ENCODE data around the gene CTSW. TPM values are rescaled to one million over a fixed set of nuclear protein-coding genes. Genes with fewer than 3 reads are reported as not detected.

Gene CTSW
- total RNA-seq, 1 experiment from 2014 or later: not detected

DNA sequence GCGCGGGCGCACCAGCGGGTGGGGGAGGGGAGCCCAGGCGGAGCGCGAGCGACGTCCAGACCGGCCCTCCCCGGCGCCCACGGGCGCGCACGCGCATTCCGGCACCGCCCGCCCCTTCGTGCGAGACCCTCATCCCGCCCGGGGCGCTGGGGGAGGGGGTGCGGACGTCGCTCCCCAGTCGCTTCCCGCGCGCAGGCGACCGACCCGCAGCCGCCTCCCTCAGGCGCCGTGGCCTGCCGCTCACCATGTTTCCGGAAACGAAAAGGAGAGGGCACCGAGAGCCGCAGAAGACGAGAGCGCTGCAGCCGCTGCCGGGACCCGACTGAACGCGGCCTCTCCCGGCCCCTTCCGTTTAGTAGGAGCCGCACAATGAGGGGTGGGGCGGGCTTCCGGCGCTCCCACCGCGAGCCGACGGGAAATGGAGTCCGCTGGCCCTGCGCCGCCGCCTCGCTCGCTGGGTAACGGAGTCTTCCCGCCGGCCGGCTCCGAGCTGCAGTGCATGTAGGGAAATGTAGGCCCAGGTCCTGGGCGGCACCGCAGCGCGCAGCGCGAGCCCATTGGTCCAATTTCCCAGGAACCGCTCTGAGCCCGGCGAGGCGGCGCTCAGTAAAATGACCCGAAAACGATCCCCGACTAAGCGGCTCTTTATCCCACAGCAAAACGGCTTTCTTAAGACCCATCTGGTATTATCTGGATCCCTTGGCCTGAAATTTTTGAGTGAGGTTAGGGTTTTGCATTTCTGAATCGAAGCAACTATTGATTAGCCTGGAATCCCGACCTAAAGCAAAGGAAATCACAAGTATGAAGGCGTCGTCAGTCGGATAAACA lies 21.6 kb upstream of the CTSW start, which contains the start of gene CFL1:
CFL1 (minus strand) TSS at position 328 of the 828 bp plus-strand sequence; CDS start at position 247, 81 bp downstream.
- H3K4me1 ChIP-seq: peaks cover 15% of the 10 kb centered on the region
- no peaks in the 10 kb centered on the region for H3K9me3 ChIP-seq
- H3K36me3 Mint-ChIP-seq (ENCODE audit: insufficient read depth, unreplicated experiment): peaks cover 86% of the 10 kb centered on the region

DNA sequence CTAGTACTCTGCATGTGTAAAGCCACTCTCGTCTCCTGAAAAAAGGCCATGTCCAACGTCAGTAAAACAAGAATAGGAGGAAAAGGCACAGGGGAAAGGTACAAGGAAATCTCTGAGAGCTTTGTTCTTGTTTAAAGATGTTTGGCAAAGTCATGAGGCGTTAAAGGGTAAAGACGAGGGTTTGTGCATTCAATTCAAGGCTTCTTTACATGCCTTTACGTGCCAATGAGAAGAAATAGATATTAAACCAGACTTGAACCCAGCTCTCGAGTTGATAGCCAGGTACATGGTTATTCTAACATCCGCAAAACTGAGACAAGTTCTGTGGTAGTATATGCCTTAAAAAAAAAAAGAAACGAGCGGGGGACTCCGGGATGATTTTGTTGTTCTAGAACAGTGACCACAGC lies 21.0 kb upstream of the CTSW start:
- intact Hi-C loops (cut with micrococcal nuclease; ENCODE audit: unreplicated experiment): loop anchor here (1.0 to 5.0 kb wide), 3 partner anchors 40 to 206 kb away; partner anchors contain the start of gene KAT5
- peaks cover 15% of the 10 kb centered on the region for H3K4me1 ChIP-seq

More for the DNA sequence above, 21.6 kb upstream of the CTSW start, which contains the start of gene CFL1:
- Histone ChIP-seq H3K36me3 (ENCODE audit: control insufficient read depth, insufficient read depth, low read length) (peaks cover 9% of the 10 kb centered on the region; the same call in 1 of the 2 replicates), H3K27me3 (replicated peaks; ENCODE audit: control insufficient read depth, insufficient read depth, low read length) (no peaks in the 10 kb centered on the region), H3K4me3 (ENCODE audit: low read depth, low read length) (peak within 1 kb of the TSS; percentile 95)
- TF ChIP-seq, protein P1, sequence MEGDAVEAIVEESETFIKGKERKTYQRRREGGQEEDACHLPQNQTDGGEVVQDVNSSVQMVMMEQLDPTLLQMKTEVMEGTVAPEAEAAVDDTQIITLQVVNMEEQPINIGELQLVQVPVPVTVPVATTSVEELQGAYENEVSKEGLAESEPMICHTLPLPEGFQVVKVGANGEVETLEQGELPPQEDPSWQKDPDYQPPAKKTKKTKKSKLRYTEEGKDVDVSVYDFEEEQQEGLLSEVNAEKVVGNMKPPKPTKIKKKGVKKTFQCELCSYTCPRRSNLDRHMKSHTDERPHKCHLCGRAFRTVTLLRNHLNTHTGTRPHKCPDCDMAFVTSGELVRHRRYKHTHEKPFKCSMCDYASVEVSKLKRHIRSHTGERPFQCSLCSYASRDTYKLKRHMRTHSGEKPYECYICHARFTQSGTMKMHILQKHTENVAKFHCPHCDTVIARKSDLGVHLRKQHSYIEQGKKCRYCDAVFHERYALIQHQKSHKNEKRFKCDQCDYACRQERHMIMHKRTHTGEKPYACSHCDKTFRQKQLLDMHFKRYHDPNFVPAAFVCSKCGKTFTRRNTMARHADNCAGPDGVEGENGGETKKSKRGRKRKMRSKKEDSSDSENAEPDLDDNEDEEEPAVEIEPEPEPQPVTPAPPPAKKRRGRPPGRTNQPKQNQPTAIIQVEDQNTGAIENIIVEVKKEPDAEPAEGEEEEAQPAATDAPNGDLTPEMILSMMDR (IDR thresholded peaks at IDR 0.05; ENCODE audit: insufficient read depth in 1 of 2, low read depth in 1 of 2, low read length in 1 of 2, severe bottlenecking in 1 of 2, unreplicated experiment in 1 of 2): no peak
- Mint-ChIP-seq H3K27ac (ENCODE audit: unreplicated experiment) (peak within 1 kb of the TSS; percentile 95), H3K27me3 (ENCODE audit: insufficient read depth, unreplicated experiment) (no peaks in the 10 kb centered on the region), H3K4me3 (ENCODE audit: unreplicated experiment) (peak within 1 kb of the TSS; percentile 97), H3K4me1 (ENCODE audit: low read depth, unreplicated experiment) (peaks cover 40% of the 10 kb centered on the region), H3K9me3 (ENCODE audit: unreplicated experiment) (no peaks in the 10 kb centered on the region)
- ChIA-PET CTCF (interaction anchor here (0.8 to 7.7 kb wide), 5 partner anchors 30 to 146 kb away, joined by 3 to 241 read pairs (median 7); partner anchors contain the start of genes AP5B1, CCDC85B, FIBP and KAT5), POLR2A (interaction anchor here (0.6 to 3.0 kb wide), 15 partner anchors 8 to 271 kb away, joined by 3 to 43 read pairs (median 4); partner anchors contain the start of genes CCDC85B, FIBP, KAT5 and RNASEH2C)
- intact Hi-C loops (cut with micrococcal nuclease; ENCODE audit: unreplicated experiment): loop anchor here (1.0 to 5.0 kb wide), 3 partner anchors 39 to 206 kb away; partner anchors contain the start of gene KAT5
- no TSS peak for BruUV-seq (replicated peaks)
- peak; percentile 98 to 99 for DNase-seq

More for the DNA sequence above, 21.0 kb upstream of the CTSW start:
- BruUV-seq (replicated peaks): no TSS peak
- Histone ChIP-seq H3K27me3 (replicated peaks; ENCODE audit: control insufficient read depth, insufficient read depth, low read length) (no peaks in the 10 kb centered on the region), H3K36me3 (ENCODE audit: control insufficient read depth, insufficient read depth, low read length) (peaks cover 6% of the 10 kb centered on the region; the same call in 1 of the 2 replicates), H3K4me3 (ENCODE audit: low read depth, low read length) (peak overlapping the region; percentile 87), H3K9me3 (no peaks in the 10 kb centered on the region)
- H3K4me3 Mint-ChIP-seq (ENCODE audit: unreplicated experiment): peak overlapping the region; percentile 97
- peaks cover 81% of the 10 kb centered on the region for H3K36me3 Mint-ChIP-seq (ENCODE audit: insufficient read depth, unreplicated experiment)
- TF ChIP-seq, protein P1 (IDR thresholded peaks at IDR 0.05; ENCODE audit: insufficient read depth in 1 of 2, low read depth in 1 of 2, low read length in 1 of 2, severe bottlenecking in 1 of 2, unreplicated experiment in 1 of 2): no peak
- peak overlapping the region; percentile 95 for H3K27ac Mint-ChIP-seq (ENCODE audit: unreplicated experiment)
- H3K9me3 Mint-ChIP-seq (ENCODE audit: unreplicated experiment): no peaks in the 10 kb centered on the region
- ChIA-PET CTCF (interaction anchor here (0.8 to 7.7 kb wide), 7 partner anchors 12 to 147 kb away, joined by 3 to 241 read pairs (median 11); partner anchors contain the start of genes AP5B1, CCDC85B, FIBP and KAT5), POLR2A (interaction anchor here (0.5 to 3.0 kb wide), 23 partner anchors 7 to 196 kb away, joined by 3 to 43 read pairs (median 6); partner anchors contain the start of genes CCDC85B, FIBP, KAT5 and RELA)
- no peak for DNase-seq
- peaks cover 36% of the 10 kb centered on the region for H3K4me1 Mint-ChIP-seq (ENCODE audit: low read depth, unreplicated experiment)
- H3K27me3 Mint-ChIP-seq (ENCODE audit: insufficient read depth, unreplicated experiment): no peaks in the 10 kb centered on the region

Measured in Caco-2 (cell line).